SIG-M5 (cell line): ENCODE results near the gene LYSET.
"Not testable (repeated sequence)": the region's sequence is repeated elsewhere in the genome, so short reads cannot be mapped to it uniquely, and the experiment has no call there.

Source experiments
- DNase-seq: peaks from one replicate; lab custom pipeline; 2025; lab: John Stamatoyannopoulos, UW

The LYSET gene, protein sequence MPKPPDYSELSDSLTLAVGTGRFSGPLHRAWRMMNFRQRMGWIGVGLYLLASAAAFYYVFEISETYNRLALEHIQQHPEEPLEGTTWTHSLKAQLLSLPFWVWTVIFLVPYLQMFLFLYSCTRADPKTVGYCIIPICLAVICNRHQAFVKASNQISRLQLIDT

DNA sequence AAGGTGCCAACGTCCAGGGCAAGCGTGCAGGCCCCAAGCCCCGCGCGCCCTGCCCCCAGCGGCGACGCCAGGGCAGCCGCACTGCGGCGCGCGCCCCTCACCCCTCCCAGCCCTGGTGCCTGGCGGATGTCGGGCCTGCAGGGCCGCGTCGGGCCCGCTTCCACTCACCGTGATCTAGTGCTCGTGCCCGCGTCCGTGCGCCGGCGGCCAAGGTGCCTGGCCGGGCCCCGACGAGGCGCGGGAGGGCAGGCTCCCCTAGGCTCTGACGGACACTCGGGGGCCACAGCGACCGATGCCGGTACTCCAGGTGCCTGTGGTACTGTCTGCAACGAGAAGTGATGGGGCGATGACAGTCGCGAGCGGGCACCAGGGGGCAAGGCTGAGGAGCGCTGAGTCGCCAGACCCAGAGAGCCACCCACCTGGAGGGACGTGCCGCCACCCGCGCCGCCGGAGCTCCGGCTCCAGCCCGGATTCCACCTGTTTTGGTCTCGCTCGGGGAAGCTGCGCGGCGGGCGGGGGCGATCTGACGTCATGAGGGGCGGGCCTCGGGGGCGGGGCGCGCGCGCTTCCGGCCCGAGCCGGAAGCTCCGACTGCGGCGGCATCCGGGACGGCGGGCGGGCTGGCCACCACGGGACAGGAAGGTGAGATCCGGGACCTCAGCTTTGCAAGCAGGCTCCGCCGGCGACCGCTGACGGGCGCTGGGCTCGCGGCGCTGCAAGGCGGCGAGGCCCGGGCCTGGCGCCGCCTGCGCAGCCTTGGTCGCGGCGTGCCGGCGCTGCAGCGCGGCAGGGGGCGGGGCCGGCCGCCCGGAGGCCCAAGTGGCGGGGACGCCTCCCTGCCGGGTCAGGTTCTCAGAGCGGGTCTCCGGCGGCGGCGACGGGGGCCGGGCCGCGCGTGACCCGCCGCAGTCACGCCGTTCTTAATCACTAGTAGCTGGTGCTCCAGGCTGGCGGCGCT is at the start of gene LYSET, which contains the start of gene MOAP1:
Gene LYSET, plus strand, starts transcription at position 927 of the 958 bp plus-strand sequence. CDS start 89 bp downstream, outside the sequence.
Gene MOAP1, minus strand, starts transcription at position 507 of the 958 bp plus-strand sequence. CDS start 655 bp downstream, outside the sequence.
- no peak for DNase-seq

DNA sequence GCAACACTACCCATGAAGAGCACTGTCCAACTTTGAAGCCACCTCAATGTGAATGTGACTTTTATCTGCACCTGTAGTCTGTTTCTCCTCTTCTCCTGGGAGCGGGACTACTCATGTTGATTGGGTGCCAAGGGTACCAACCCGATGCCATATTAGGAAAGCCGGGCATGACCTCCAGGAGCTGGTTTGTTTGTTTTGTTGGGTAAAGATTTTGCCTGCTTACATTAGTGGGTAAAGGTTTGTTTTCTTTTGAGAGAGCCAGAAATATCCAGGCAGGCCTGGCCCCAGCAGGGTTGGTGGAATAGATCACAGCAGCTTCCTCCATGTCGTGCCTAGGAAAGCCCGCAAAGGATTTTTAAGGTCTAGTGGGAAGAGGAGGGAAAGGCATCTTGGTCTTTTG is 49.7 kb upstream of the LYSET start:
- no peak for DNase-seq

DNA sequence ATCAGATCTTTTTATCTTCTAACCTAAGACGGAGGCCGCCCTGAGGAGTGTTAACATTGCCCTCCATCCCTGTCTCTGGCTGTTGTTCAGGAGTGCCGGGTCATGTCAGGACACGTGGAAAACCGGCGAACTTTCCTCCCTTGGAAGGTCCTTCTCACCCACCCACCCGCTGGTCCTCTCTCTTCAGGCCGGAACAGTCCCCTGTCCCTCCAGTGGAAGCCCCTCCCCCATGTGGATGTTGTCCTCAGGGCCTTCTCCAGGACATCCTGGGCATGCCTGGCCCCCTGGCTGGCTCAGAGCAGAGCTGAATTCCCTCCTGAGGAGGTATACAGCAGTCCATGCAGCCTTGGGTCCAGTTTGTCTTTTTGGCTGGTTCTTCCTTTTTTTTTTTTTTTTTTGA is 49.1 kb upstream of the LYSET start:
- no peak for DNase-seq

DNA sequence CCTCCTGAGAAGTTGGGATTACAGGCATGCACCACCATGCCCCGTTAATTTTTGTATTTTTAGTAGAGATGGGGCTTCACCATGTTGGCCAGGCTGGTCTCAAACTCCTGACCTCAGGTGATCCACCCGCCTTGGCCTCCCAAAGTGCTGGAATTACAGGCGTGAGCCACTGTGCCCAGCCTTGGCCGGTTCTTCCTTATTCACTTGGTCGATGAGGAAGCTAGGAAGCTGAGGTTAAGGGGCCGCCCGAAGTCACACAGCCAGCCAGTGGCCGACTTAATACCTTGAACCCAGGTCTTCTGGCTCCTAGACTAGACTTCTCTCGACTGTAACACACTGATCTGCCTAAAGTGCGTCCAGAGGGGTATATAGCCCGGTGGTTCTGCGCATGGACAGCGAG is 48.6 kb upstream of the LYSET start:
- not testable (repeated sequence) for DNase-seq

DNA sequence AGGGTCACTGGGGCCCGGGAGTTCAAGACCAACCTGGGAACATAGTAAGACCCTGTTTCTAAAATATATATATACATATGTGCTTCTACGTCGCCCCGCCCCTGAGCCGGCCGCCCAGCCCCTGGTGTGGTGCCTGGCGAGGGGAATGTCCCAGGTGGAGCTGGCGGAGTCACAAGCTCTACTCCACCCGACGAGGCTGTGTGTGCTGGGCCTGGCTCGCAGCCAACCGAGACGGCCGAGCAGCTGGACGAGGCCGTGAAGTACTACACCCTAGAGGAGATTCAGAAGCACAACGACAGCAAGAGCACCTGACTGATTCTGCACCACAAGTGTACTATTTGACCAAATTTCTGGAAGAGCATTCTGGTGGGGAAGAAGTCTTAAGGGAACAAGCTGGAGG is 47.3 kb upstream of the LYSET start:
- DNase-seq: no peak

DNA sequence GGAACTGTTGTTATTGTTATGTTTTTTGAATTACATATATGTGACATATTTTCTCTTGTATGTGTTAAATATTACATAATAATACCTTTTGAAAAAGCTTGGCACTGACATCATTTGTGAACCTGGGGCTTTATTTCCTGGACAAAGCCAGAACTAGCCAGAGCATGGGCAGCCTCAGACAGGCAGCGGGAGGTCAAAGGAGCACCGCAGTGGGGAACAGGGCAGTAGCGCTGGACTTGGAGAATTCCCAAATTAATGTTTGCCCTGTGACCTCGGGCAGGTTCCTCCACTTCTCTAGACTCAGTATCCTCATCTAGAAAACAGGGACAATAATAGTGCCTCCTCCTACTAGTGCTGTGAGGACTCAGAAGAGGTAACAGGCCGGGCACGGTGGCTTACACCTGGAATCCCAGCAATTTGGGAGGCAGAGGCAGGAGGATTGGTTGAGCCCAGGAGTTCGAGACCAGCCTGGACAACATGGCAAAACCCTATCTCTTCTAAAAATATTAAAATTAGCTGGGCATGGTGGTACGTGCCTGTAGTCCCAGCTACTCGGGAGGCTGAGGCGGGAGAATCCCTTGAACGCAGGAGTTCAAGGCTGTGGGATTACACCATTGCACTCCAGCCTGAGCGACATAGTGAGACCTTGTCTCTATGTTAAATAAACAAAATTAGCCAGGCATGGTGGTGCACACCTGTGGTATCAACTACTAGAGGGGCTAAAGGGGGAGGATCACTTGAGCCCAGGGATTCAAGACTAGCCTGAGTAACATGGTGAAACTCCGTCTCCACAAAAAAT is 42.1 kb upstream of the LYSET start:
- no peak for DNase-seq

DNA sequence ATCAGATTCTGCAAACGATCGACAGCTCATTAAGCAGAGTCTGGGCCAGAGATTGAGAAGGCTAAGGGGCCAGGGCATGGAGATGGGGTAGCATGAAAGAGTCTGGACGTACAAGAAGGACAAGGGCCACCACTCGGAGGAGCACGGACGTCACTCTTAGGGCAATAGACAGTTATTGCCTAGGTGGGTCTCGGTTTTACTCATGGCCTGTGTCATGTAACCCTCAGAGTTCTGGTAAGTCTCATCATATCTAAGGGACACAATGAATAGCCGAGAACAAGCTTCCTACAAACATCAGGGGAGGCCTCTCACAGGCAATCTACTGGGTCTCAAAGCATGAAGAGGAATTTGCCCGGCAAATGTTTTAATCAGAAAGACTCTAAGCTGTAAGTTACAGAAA is 39.0 kb upstream of the LYSET start:
- no peak for DNase-seq

DNA sequence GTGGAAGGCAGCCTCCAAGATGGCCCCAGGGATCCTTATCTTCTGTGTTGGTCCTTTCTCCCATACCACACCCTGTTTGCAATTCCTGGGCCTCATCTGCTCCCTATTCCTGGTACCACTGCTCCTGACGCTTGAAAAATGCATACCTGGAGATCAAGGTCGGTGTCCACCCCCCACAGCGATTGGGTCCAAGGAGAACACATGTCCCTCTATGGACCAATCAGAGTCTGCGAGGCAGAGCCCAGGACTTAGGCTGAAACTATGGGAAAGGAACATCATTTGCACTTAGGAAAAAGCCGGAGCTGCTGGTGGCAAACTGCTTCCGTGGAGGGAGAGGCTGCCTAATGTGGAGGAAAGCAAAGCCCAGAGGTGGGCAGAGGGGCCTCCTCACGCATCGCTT is 36.1 kb upstream of the LYSET start:
- DNase-seq: no peak

DNA sequence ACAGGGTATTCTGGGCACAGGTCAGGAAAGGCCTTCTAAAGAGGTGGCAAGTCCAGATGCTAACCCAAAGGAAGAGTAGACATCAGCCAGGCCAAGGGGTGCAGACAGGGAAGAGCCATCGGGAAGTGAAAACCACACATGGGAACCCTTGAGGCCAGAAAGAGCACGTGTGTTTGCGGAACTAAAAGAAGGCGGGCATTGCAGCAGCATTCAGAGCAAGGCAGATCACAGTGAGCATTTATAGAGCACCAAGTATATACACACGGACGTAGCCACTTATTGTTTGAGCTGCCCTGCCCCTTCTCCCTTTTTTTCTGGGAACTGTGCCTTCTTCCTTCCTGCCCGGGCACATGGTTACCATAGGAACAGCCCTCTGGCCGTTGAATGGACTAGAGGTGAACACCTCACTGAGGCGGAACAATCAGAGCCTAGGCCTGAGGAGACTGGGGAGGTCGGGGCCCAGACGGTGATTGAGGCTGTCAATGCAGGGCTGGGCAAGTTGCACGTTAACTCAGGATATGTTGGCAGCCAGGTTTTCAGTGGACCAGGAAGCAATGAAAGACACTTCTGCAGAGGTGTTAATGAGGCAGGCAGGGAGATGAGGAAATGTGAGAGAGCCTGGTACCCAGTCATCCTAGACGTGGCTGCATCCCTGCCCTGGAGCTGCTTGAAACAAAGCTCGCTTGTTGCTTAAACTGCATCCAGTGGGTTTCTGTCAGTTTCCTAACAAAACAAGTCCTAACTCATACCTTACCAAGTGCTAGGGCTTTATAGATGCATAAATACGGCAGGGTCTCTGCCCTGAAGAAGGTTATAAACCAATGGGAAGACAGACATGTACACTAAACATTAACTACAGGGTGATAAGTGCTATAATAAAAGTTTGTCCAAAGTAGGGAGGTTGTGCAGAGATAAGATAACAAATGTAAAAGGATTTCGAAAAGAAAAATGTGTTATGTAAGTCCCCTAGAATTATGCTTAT is 34.6 kb upstream of the LYSET start:
- DNase-seq: no peak

DNA sequence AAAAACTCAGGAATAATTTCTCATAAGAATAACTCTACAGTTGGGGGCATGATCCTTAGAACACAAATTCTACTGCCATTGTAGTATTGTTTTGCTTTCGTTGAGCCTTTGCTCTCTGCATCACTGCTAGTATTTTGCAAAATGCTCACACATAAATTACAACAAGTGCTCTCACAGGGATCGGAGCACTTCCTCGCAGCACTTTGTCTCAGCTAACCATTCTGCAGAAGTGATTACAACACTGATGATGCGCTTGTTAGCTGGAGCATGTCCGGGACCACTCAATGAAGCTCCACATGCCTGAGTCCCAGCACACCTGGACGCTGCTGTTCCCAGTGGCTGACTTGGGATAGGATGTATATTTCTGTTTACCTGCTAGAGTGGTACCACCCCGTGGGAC is 32.0 kb upstream of the LYSET start:
- DNase-seq: no peak

DNA sequence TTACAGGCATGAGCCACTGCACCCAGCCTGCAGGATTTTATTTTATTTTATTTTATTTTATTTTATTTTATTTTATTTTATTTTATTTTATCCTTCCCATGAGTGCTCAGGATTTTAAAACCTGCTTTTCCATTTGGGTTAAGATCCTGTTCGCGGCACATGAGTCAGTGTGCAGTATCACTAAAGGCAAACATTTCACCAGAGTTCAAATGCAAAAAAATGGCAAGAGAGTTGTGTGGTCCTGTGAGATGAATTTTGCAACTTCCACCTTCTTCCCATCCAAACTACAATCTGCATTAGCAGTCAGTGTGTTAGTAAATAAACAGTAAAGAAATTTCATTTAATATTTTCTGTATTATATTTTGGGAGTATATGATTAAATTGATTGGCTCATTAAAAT is 29.4 kb upstream of the LYSET start:
- no peak for DNase-seq

DNA sequence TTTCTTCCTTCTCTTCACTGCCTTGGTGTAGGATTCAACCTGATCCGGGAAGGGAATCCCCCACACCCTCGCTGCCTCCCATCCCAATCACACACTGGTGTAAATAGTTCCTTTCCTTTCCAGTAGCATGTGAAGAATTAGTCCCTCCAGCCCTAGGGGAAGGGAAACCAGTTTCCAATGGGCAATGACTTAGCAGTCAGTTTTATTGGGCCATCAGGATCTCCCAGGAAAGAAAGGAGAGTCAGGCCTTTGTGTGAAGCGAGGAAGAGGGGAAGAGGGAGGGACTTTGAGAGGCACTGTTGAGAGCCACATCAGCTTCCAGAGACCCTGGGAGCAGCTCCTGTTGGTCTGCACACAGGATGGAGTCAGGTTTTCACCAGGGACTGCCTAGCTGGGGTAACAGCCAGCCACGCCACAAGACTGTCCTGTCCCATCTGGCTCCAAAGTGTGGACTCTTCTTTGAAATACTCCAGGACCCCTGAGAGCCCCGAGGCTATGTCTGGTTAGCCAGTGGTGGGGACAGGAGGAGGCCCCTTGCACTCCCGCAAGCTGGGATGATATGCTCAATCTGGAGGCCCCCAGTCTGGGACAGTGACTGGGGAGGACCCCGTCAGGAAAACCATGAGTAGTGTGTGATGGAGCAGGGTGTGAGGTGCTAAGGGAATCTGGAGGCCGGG is 28.3 kb upstream of the LYSET start:
- no peak for DNase-seq

DNA sequence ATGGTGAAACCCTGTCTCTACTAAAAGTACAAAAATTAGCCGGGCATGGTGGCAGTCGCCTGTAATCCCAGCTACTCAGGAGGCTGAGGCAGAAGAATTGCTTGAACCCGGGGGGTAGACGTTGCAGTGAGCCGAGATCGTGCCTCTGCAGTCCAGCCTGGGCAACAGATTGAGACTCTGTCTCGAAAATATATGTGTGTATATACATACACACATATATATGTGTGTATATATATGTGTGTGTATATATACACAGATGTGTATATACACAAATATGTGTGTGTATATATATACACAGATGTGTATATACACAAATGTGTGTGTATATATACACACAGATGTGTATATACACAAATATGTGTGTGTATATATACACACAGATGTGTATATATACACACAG is 26.8 kb upstream of the LYSET start:
- DNase-seq: not testable (repeated sequence)

DNA sequence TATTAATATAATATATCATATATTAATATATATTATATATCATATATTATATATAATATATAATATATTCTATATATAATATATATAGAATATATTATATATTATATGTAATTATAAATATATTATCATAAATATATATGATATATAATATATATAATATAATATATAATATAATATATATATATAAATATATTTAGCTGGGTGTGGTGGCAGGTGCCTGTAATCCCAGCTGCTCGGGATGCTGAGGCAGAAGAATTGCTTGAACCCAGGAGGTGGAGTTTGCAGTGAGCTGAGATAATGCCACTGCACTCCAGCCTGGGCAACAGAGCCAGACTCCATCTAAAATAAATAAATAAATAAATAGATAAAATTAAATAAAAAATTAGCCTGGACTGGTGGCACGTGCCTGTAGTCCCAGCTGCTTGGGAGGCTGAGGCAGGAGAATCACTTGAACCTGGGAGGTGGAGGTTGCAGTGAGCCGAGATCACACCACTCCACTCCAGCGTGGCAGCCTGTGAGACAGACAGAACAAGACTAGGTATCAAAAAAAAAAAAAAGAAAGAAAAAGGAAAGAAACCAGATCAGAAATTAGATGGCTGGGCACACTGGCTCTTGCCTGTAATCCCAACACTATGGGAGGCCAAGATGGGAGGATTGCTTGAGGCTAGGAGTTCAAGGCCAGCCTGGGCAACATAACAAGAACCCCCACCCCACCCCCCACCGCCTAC is 25.3 kb upstream of the LYSET start:
- DNase-seq: not testable (repeated sequence)

DNA sequence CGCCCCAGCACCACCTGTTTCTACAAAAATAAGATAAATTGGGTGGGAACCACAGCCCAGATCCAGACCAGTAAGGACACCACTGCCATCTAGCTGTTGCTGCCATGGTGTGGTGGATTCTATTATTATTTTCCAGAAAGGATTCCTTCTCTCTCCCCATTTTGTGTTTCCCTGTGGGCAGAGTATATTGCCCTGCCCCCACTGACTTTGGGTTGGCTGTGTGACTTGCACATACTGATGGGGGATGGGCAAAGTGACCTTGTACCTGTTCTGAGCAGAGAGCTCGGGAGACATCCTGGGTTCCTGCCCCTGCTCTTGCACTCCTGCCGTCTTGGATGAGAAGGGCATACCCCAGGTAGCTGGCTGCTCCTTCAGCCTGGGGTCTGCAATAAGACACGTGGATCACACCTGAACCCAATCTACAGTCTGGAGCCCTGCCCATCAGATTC is 24.7 kb upstream of the LYSET start:
- DNase-seq: no peak

DNA sequence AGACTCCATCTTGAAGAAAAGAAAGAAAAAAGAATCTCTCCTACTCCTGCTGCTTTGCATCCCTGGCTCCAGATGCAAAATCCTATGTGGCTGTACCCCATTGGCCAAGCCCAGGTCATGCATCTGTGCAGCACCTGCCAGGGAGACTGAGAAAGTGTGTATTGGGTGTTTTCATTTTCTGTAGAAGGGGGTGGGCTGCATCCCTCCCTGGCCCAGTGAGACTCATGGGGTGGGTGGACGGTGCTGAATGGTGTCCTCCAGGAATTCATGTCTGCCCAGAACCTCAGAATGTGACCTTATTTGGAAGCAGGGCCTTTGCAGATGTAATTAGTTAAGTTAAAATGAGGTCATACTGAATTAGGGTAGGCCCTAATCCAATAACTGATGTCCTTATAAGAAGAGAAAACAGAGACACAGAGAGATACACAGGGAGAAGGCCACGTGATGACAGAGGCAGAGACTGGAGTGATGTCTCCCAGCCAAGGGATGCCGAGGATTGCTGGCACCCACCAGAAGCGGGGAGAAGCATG is 23.6 kb upstream of the LYSET start:
- DNase-seq: no peak

DNA sequence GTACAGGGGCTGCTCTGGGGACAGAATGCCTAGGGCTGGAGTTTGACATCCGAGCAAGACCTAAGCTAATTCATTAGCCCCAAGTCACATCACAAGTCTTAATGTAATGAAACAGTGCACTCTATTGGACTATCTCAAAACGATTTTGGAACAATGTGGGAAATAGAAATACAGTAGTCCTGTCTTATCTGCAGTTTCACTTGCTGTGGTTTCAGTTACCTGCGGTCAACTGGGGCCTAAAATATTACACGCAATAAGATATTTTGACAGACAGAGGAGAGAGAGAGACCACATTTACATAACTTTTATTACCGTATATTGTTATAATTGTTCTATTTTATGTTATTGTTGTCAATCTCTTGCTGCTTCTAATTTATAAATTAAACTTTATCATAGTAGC is 21.6 kb upstream of the LYSET start:
- no peak for DNase-seq

DNA sequence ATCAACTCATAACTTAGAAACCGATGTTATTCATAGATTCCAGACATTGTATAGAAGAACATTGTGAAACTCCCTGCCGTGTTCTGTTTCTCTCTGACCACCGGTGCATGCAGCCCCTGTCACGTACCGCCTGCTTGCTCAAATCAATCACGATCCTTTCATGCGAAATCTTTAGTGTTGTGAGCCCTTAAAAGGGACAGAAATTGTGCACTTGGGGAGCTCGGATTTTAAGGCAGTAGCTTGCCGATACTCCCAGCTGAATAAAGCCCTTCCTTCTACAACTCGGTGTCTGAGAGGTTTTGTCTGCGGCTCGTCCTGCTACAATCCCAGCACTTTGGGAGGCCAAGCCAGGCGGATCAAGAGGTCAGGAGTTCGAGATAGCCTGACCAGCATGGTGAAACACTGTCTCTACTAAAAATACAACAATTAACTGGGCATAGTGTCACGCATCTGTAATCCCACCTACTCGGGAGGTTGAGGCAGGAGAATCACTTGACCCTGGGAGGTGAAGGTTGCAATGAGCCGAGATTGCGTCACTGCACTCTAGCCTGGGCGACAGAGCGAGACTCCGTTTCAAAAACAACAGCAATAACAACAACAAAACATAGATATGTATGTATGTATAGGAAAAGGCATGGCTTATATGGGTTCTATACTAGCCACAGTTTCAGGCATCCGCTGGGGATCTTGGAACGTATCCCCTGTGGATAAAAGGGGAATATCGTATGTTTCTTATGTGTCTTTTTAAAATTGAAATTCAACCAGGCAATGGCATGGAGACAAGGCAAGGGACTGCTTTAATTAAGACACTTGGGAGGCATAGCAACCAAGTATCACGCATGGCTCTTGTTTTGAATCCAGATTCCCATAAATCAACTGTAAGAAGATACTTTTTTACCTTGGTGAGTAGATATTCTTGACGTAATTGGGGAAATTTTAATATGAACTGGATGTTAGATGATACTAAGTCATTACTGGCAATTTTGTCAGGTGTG is 19.5 kb upstream of the LYSET start:
- DNase-seq: not testable (repeated sequence)
